ENCODE measurements around the gene ILF3.

The ILF3 gene

DNA sequence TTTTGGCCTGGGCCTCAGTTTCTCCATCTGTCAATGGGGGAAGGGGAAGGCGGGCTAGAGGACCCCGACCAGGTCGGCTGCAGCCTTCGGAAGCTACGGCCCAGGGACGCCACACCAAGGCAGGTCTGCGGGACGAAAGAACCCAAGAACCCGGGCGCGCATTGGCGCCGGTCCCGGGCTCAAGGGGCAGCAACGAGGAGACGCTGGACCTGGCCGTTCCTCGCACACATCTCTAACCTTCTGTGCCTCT, 739 bp upstream of the ILF3 start:
- peak overlapping the region; percentile 84 for H3K27ac ChIP-seq (ENCODE audit: low read depth, low read length)
- H3K79me2 ChIP-seq (ENCODE audit: control insufficient read depth, low read length), result peaks cover 66% of the 10 kb centered on the region

DNA sequence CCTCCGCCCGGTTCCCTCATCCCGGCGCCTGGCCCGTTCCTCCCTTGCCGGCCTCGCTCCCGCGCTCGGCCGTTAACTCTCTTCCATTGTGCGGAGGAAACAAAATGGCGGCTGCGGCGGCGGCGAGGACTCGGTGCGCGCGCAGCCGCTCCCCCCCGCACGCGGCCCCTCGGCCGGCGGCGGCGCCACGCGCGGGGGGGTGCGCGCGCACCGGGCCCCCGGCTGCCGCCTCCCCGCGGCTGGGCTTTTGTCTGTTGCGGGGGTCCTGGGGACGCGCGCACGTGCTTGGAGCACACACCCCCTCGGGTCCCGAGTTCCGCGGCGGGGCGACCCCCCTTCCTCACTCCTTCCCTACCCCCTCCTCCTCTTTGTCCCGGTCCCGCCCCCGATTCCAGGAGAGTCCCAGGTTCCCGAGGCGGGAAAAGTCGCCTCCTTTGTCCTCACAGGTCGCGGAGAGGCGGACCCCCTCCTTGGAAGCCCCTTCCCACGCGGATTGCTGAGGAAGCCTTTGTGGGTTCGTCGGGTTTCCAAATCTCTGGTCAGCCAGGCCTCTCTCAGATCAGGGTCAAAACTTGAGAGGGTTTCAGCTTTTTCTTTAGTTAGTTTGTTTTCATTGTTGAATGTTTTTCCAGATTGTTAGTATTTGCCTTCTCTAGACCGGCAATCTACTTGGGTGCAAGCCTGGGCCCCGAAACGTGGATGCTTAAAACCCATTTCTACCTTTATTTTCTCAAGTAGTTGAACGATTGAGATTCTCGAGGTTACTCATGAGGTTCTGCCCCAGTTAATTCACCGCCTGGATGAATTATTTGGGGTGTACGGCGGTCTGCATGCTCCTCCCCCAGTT, 687 bp downstream of the ILF3 start:
- Histone ChIP-seq H3K4me1 (ENCODE audit: control insufficient read depth, low read length) (peaks cover 54% of the 10 kb centered on the region), H3K27me3 (ENCODE audit: control insufficient read depth, low read length) (no peaks in the 10 kb centered on the region), H3K36me3 (ENCODE audit: control insufficient read depth, low read length) (peaks cover 66% of the 10 kb centered on the region), H3K79me2 (ENCODE audit: control insufficient read depth, low read length) (peaks cover 80% of the 10 kb centered on the region), H3K9me2 (replicated peaks; ENCODE audit: control insufficient read depth, low read length) (no peaks in the 10 kb centered on the region), H3K4me3 (ENCODE audit: low read length) (peak overlapping the region; percentile 97), H3K27ac (ENCODE audit: low read depth, low read length) (peak overlapping the region; percentile 84), H3K9me3 (ENCODE audit: control insufficient read depth, insufficient read depth, low read length) (no peaks in the 10 kb centered on the region), H3K4me2 (ENCODE audit: low read length) (peak overlapping the region; percentile 89), H4K20me1 (ENCODE audit: control insufficient read depth, insufficient read depth, low read depth, low read length) (peaks cover 28% of the 10 kb centered on the region), H3F3A (ENCODE audit: control insufficient read depth, insufficient read depth) (peaks cover 26% of the 10 kb centered on the region)
- no peak for TF ChIP-seq EZH2phosphoT487 (IDR thresholded peaks at IDR 0.05; ENCODE audit: borderline replicate concordance, low read length)
- TF ChIP-seq, protein P1, sequence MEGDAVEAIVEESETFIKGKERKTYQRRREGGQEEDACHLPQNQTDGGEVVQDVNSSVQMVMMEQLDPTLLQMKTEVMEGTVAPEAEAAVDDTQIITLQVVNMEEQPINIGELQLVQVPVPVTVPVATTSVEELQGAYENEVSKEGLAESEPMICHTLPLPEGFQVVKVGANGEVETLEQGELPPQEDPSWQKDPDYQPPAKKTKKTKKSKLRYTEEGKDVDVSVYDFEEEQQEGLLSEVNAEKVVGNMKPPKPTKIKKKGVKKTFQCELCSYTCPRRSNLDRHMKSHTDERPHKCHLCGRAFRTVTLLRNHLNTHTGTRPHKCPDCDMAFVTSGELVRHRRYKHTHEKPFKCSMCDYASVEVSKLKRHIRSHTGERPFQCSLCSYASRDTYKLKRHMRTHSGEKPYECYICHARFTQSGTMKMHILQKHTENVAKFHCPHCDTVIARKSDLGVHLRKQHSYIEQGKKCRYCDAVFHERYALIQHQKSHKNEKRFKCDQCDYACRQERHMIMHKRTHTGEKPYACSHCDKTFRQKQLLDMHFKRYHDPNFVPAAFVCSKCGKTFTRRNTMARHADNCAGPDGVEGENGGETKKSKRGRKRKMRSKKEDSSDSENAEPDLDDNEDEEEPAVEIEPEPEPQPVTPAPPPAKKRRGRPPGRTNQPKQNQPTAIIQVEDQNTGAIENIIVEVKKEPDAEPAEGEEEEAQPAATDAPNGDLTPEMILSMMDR (IDR thresholded peaks at IDR 0.05; ENCODE audit: low read depth, low read length, poor library complexity, severe bottlenecking), result no peak

More for the DNA sequence above, 739 bp upstream of the ILF3 start:
- Histone ChIP-seq H3K9me3 (ENCODE audit: control insufficient read depth, insufficient read depth, low read length) (no peaks in the 10 kb centered on the region), H3K27me3 (ENCODE audit: control insufficient read depth, low read length) (no peaks in the 10 kb centered on the region), H3K36me3 (ENCODE audit: control insufficient read depth, low read length) (peaks cover 56% of the 10 kb centered on the region), H3K4me2 (ENCODE audit: low read length) (peak overlapping the region; percentile 65), H3K4me3 (ENCODE audit: low read length) (peak overlapping the region; percentile 97), H4K20me1 (ENCODE audit: control insufficient read depth, insufficient read depth, low read depth, low read length) (peaks cover 22% of the 10 kb centered on the region), H3K9me2 (replicated peaks; ENCODE audit: control insufficient read depth, low read length) (no peaks in the 10 kb centered on the region), H3K4me1 (ENCODE audit: control insufficient read depth, low read length) (peaks cover 40% of the 10 kb centered on the region), H3F3A (ENCODE audit: control insufficient read depth, insufficient read depth) (peaks cover 20% of the 10 kb centered on the region)
- TF ChIP-seq, protein P1 (IDR thresholded peaks at IDR 0.05; ENCODE audit: low read depth, low read length, poor library complexity, severe bottlenecking), result no peak
- TF ChIP-seq EZH2phosphoT487 (IDR thresholded peaks at IDR 0.05; ENCODE audit: borderline replicate concordance, low read length), result no peak

DNA sequence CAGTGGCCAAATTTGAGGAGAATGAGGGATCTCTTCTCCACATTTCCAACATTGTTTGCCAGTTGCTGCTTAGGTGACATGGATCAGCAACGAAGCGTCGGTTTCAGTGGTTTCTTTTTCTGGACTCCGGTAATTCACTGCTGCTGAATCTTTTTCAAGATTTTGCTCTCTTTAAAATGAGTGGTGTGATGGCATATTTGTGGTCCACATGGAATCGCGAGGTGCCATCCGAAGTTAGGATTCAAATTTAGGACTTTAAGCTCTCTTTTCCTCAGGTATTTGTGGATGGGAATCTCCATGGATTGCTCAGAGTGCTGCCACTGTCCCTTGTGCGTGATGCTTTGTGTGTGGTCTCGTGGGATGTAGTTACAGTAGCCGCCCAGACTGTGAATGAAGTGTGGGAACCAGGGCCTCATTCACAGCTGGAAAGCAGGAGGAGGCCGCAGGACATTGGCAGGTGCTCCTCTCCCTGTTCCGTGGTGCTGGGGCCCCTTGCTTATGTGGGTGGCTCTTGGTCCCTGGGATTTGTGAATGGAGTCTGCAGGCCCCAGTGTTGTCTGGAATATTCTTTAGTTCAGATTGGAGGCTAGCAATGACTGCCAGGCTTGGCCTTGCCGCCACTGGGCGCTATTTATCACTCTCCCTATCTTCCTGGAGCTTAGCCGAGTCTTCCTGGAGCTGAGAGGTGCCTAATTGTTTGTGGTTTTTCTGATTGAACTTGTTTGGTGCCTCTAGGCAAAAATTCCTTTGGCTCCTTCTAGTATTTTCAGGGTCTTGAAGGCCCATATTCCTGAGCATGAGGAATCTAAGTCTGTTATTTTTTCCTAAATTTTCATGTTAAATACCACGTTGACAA, 1.5 kb downstream of the ILF3 start:
- H3K27me3 ChIP-seq (ENCODE audit: control insufficient read depth, low read length), result no peaks in the 10 kb centered on the region
- H3K79me2 ChIP-seq (ENCODE audit: control insufficient read depth, low read length), result peaks cover 88% of the 10 kb centered on the region
- H3K4me1 ChIP-seq (ENCODE audit: control insufficient read depth, low read length), result peaks cover 62% of the 10 kb centered on the region
- H3K36me3 ChIP-seq (ENCODE audit: control insufficient read depth, low read length), result peaks cover 74% of the 10 kb centered on the region
- H3K9me2 ChIP-seq (replicated peaks; ENCODE audit: control insufficient read depth, low read length), result no peaks in the 10 kb centered on the region
- H3K4me3 ChIP-seq (ENCODE audit: low read length), result peak overlapping the region; percentile 97
- H4K20me1 ChIP-seq (ENCODE audit: control insufficient read depth, insufficient read depth, low read depth, low read length), result peaks cover 33% of the 10 kb centered on the region
- peaks cover 28% of the 10 kb centered on the region for H3F3A ChIP-seq (ENCODE audit: control insufficient read depth, insufficient read depth)
- H3K9me3 ChIP-seq (ENCODE audit: control insufficient read depth, insufficient read depth, low read length), result no peaks in the 10 kb centered on the region
- peak overlapping the region; percentile 84 for H3K27ac ChIP-seq (ENCODE audit: low read depth, low read length)
- peak overlapping the region; percentile 89 for H3K4me2 ChIP-seq (ENCODE audit: low read length)
- no peak for TF ChIP-seq EZH2phosphoT487 (IDR thresholded peaks at IDR 0.05; ENCODE audit: borderline replicate concordance, low read length)
- TF ChIP-seq, protein P1 (IDR thresholded peaks at IDR 0.05; ENCODE audit: low read depth, low read length, poor library complexity, severe bottlenecking), result peak; percentile 49
